SK-N-SH treated with all-trans-retinoic acid at 6 μM for 48 hours (cell line): ENCODE measurements around the gene MYBPC3.
A peak's percentile ranks its signal among the peaks of the same experiment; 100 is the strongest.

ENCODE experiments used
- ATAC-seq: fragments of 200-7000 bp; cut with Tn5 transposase; 3 replicates; pipeline ENCODE4 v1.9.1; 2020; ENCODE audit warnings: mild to moderate bottlenecking, moderate library complexity
- BACH2 ChIP-seq: fragments of 250-450 bp; sonication (Bioruptor Pico); IDR thresholded peaks from 2 replicates; pipeline ENCODE4 v1.9.0; 2021; ENCODE audit warnings: mild to moderate bottlenecking, borderline replicate concordance
- CREB5 ChIP-seq: fragments of 250-450 bp; sonication (Bioruptor Pico); IDR thresholded peaks from 2 replicates; pipeline ENCODE4 v1.5.1; 2020; ENCODE audit warnings: low read depth, mild to moderate bottlenecking, moderate library complexity
- CSDC2 ChIP-seq: fragments of 250-450 bp; sonication (Bioruptor Pico); IDR thresholded peaks from 2 replicates; pipeline ENCODE4 v1.5.0; 2020; ENCODE audit warnings: mild to moderate bottlenecking, moderate library complexity
- CSRNP3 ChIP-seq: fragments of 250-450 bp; sonication (Bioruptor Pico); IDR thresholded peaks from 2 replicates; pipeline ENCODE4 v1.5.1; 2021; ENCODE audit warnings: mild to moderate bottlenecking, moderate library complexity
- ESRRG ChIP-seq: fragments of 250-450 bp; sonication (Bioruptor Pico); IDR thresholded peaks from 2 replicates; pipeline ENCODE4 v1.6.1; 2021; ENCODE audit warnings: mild to moderate bottlenecking
- GLIS3 ChIP-seq: fragments of 250-450 bp; sonication (Bioruptor Pico); IDR thresholded peaks from 2 replicates; pipeline ENCODE4 v1.5.0; 2020; ENCODE audit warnings: mild to moderate bottlenecking, moderate library complexity
- OSR1 ChIP-seq: fragments of 250-450 bp; sonication (Bioruptor Pico); IDR thresholded peaks from 2 replicates; pipeline ENCODE4 v1.8.0; 2022; ENCODE audit warnings: moderate library complexity, mild to moderate bottlenecking, inconsistent platforms
- PATZ1 ChIP-seq: fragments of 250-450 bp; sonication (Bioruptor Pico); IDR thresholded peaks from 2 replicates; pipeline ENCODE4 v1.8.0; 2020; ENCODE audit warnings: mild to moderate bottlenecking, moderate library complexity, borderline replicate concordance
- POU6F1 ChIP-seq: fragments of 250-450 bp; sonication (Bioruptor Pico); IDR thresholded peaks from 2 replicates; pipeline ENCODE4 v1.8.0; 2021; ENCODE audit warnings: low read depth, mild to moderate bottlenecking, moderate library complexity, borderline replicate concordance
- RARB ChIP-seq: fragments of 250-450 bp; sonication (Bioruptor Pico); IDR thresholded peaks from 2 replicates; pipeline ENCODE4 v1.8.0; 2021; ENCODE audit warnings: mild to moderate bottlenecking, moderate library complexity
- SNAI2 ChIP-seq: fragments of 250-450 bp; sonication (Bioruptor Pico); IDR thresholded peaks from 2 replicates; pipeline ENCODE4 v1.5.0; 2020; ENCODE audit warnings: mild to moderate bottlenecking, moderate library complexity
- TCF4 ChIP-seq: fragments of 250-450 bp; sonication (Bioruptor Pico); IDR thresholded peaks from 2 replicates; pipeline ENCODE4 v1.8.0; 2021; ENCODE audit warnings: mild to moderate bottlenecking, moderate library complexity, borderline replicate concordance
- TOX ChIP-seq: fragments of 250-450 bp; sonication (Bioruptor Pico); IDR thresholded peaks from 2 replicates; pipeline ENCODE4 v1.8.0; 2021; ENCODE audit warnings: mild to moderate bottlenecking, moderate library complexity, borderline replicate concordance
- ZC3H10 ChIP-seq: fragments of 250-450 bp; sonication (Bioruptor Pico); IDR thresholded peaks from 2 replicates; pipeline ENCODE4 v1.5.1; 2021; ENCODE audit warnings: mild to moderate bottlenecking, moderate library complexity
- ZFP3 ChIP-seq: fragments of 250-450 bp; sonication (Bioruptor Pico); IDR thresholded peaks from 2 replicates; pipeline ENCODE4 v1.5.0; 2020; ENCODE audit warnings: mild to moderate bottlenecking, moderate library complexity
- ZFP30 ChIP-seq: fragments of 450-650 bp; formaldehyde crosslinking; IDR thresholded peaks from 2 replicates; pipeline ENCODE4 v1.5.0; 2022; ENCODE audit warnings: mild to moderate bottlenecking, moderate library complexity
- ZNF70 ChIP-seq: fragments of 450-650 bp; formaldehyde crosslinking; IDR thresholded peaks from 2 replicates; pipeline ENCODE4 v1.5.0; 2020; ENCODE audit warnings: mild to moderate bottlenecking, moderate library complexity
- ZNF8 ChIP-seq: fragments of 450-650 bp; formaldehyde crosslinking; IDR thresholded peaks from 2 replicates; pipeline ENCODE4 v1.5.0; 2020; ENCODE audit warnings: mild to moderate bottlenecking, moderate library complexity

MYBPC3 gene

GRCh38 chr11:47342036-47342803, 10.3 kb downstream of the MYBPC3 start (continued):
- TF ChIP-seq CSRNP3 (CRISPR knock-in tag) = no peak
- TF ChIP-seq ZFP30 = no peak
- no peak for TF ChIP-seq ZC3H10
- no peak for TF ChIP-seq BACH2 (CRISPR knock-in tag)
- TF ChIP-seq GLIS3 (CRISPR knock-in tag) = no peak
- no peak for TF ChIP-seq TOX (CRISPR knock-in tag)
- no peak for TF ChIP-seq SNAI2 (CRISPR knock-in tag)
- no peak for TF ChIP-seq CSDC2 (CRISPR knock-in tag)
- TF ChIP-seq RARB (CRISPR knock-in tag) = no peak
- TF ChIP-seq, all 23 proteins: peak for 0

- peak; percentile 19; the same call in 1 of the 3 replicates for ATAC-seq
- TF ChIP-seq BACH2 (CRISPR knock-in tag) (no peak), ZC3H10 (no peak)
Observed at GRCh38 chr11:47340980-47341775, 11.3 kb downstream of the MYBPC3 start.

- TF ChIP-seq POU6F1 (CRISPR knock-in tag) = no peak
- no peak for TF ChIP-seq ZC3H10
- TF ChIP-seq ZNF70 = no peak
- no peak for ATAC-seq
Observed at GRCh38 chr11:47340010-47340409, 12.5 kb downstream of the MYBPC3 start.

- no peak for ATAC-seq
- TF ChIP-seq TOX (CRISPR knock-in tag) (no peak), ZNF8 (no peak), TCF4 (CRISPR knock-in tag) (no peak), PATZ1 (CRISPR knock-in tag) (no peak)
Observed at GRCh38 chr11:47338396-47339241, 13.9 kb downstream of the MYBPC3 start.

- no peak for ATAC-seq
- TF ChIP-seq ZFP30 (no peak), PATZ1 (CRISPR knock-in tag) (no peak), BACH2 (CRISPR knock-in tag) (no peak), CREB5 (CRISPR knock-in tag) (no peak), OSR1 (CRISPR knock-in tag) (no peak), TOX (CRISPR knock-in tag) (no peak), GLIS3 (CRISPR knock-in tag) (no peak), SNAI2 (CRISPR knock-in tag) (no peak), POU6F1 (CRISPR knock-in tag) (no peak), ZFP3 (CRISPR knock-in tag) (no peak), TCF4 (CRISPR knock-in tag) (no peak), ESRRG (CRISPR knock-in tag) (no peak), ZNF8 (no peak), RARB (CRISPR knock-in tag) (no peak), CSDC2 (CRISPR knock-in tag) (no peak)
Observed at GRCh38 chr11:47337229-47337924, 15.1 kb downstream of the MYBPC3 start.
